ENCODE data around the gene PSMD13. TPM values are rescaled to one million over a fixed set of nuclear protein-coding genes. Genes with fewer than 3 reads are reported as not detected.

The PSMD13 gene
- total RNA-seq, 2 experiments from 2014 or later = 56.9 to 57.8 TPM

- intact Hi-C loops (cut with DNase I, micrococcal nuclease) = loop anchor here (2.0 to 5.0 kb wide), 3 partner anchors 15 to 53 kb away; partner anchors contain the start of genes PSMD13 (in 1 of the 2) and SIRT3 (in 1 of the 2)
- Histone ChIP-seq H3K36me3 (ENCODE audit: insufficient read depth, low read length) (peaks cover 13% of the 10 kb centered on the region), H3K9me3 (ENCODE audit: control insufficient read depth in 1 of 2, insufficient read depth in 1 of 2, low read length in 2 of 2) (no peaks in the 10 kb centered on the region), H3K4me3 (ENCODE audit: low read length) (no peak overlapping the region), H3K4me1 (ENCODE audit: insufficient read depth, low read length) (peaks cover 39% of the 10 kb centered on the region), H3K27me3 (ENCODE audit: control insufficient read depth in 1 of 2, insufficient read depth in 2 of 2, low read length in 2 of 2) (peaks cover 0 to 5% of the 10 kb centered on the region in 2 experiments), H3K27ac (ENCODE audit: low read depth in 1 of 2, low read length in 2 of 2) (peak overlapping the region; percentile 28 to 59)
- CTCF ChIA-PET = interaction anchor here (3.0 to 3.8 kb wide), 3 partner anchors 15 to 39 kb away, joined by 9 to 19 read pairs (median 17); no protein-coding TSS in a partner anchor
- Mint-ChIP-seq H3K9me3 (no peaks in the 10 kb centered on the region), H3K36me3 (ENCODE audit: low read depth) (peaks cover 32% of the 10 kb centered on the region), H3K27me3 (peaks cover 4% of the 10 kb centered on the region), H3K4me1 (ENCODE audit: low read depth) (peaks cover 30% of the 10 kb centered on the region), H3K4me3 (peak overlapping the region; percentile 89), H3K27ac (peak overlapping the region; percentile 86)
- DNase-seq = peak in 5 of 14 experiments; percentile 9 to 45 (median 39)
- POLR2A ChIA-PET = interaction anchor here (1.0 to 6.9 kb wide), 12 partner anchors 12 to 286 kb away, joined by 3 to 148 read pairs (median 10); partner anchors contain the start of genes BET1L, IFITM2, NLRP6 and PSMD13
- TF ChIP-seq CTCF (IDR thresholded peaks at IDR 0.05) = no peak
- ATAC-seq (ENCODE audit: poor library complexity) = no peak
Measured at GRCh38 chr11:289712-290620, 53.2 kb downstream of the PSMD13 start.

GRCh38 chr11:290621-291231 is 54.0 kb downstream of the PSMD13 start:
- DNase-seq = peak in 4 of 14 experiments; percentile 1 to 39 (median 19)
- Histone ChIP-seq H3K36me3 (ENCODE audit: insufficient read depth, low read length) (peaks cover 13% of the 10 kb centered on the region), H3K27me3 (ENCODE audit: control insufficient read depth in 1 of 2, insufficient read depth in 2 of 2, low read length in 2 of 2) (peaks cover 0 to 1% of the 10 kb centered on the region in 2 experiments), H3K9me3 (ENCODE audit: control insufficient read depth in 1 of 2, insufficient read depth in 1 of 2, low read length in 2 of 2) (no peaks in the 10 kb centered on the region), H3K27ac (ENCODE audit: low read depth in 1 of 2, low read length in 2 of 2) (peak overlapping the region in 1 of 2 donors; percentile 59), H3K4me1 (ENCODE audit: insufficient read depth, low read length) (peaks cover 39% of the 10 kb centered on the region), H3K4me3 (ENCODE audit: low read length) (no peak overlapping the region)
- Mint-ChIP-seq H3K4me3 (peak overlapping the region; percentile 89), H3K27me3 (peaks cover 4% of the 10 kb centered on the region), H3K9me3 (no peaks in the 10 kb centered on the region), H3K36me3 (ENCODE audit: low read depth) (peaks cover 36% of the 10 kb centered on the region), H3K4me1 (ENCODE audit: low read depth) (peaks cover 30% of the 10 kb centered on the region), H3K27ac (peak overlapping the region; percentile 86)
- intact Hi-C loops (cut with DNase I, micrococcal nuclease) = no loop called here
- ATAC-seq (ENCODE audit: poor library complexity) = no peak
- no peak for TF ChIP-seq CTCF (IDR thresholded peaks at IDR 0.05)
- ChIA-PET CTCF (interaction anchor here (3.2 kb wide), 1 partner anchor 40 kb away, joined by 17 read pairs; no protein-coding TSS in a partner anchor), POLR2A (interaction anchor here (2.7 to 6.9 kb wide), 5 partner anchors 13 to 84 kb away, joined by 10 to 148 read pairs (median 51); partner anchors contain the start of genes BET1L, NLRP6, PSMD13 and RIC8A)
